GM21360 (cell line): ENCODE measurements around the gene ATP11A.
"Not testable (repeated sequence)": the region's sequence is repeated elsewhere in the genome, so short reads cannot be mapped to it uniquely, and the experiment has no call there.

Experiments
- ATAC-seq: cut with Tn5 transposase; IDR thresholded peaks from one replicate; pipeline ENCODE4 v1.9.1; 2021; ENCODE audit warnings: mild to moderate bottlenecking, moderate library complexity; ENCODE audit not compliant: unreplicated experiment

Gene ATP11A

GRCh38 chr13:112791663-112792440 lies 102.0 kb downstream of the ATP11A start:
- no peak for ATAC-seq

GRCh38 chr13:112792511-112792910 lies 102.7 kb downstream of the ATP11A start:
- no peak for ATAC-seq

GRCh38 chr13:112793545-112794445 lies 104.0 kb downstream of the ATP11A start:
- no peak for ATAC-seq

- ATAC-seq, result no peak
Observed at GRCh38 chr13:112795277-112795676, 105.4 kb downstream of the ATP11A start.

DNA sequence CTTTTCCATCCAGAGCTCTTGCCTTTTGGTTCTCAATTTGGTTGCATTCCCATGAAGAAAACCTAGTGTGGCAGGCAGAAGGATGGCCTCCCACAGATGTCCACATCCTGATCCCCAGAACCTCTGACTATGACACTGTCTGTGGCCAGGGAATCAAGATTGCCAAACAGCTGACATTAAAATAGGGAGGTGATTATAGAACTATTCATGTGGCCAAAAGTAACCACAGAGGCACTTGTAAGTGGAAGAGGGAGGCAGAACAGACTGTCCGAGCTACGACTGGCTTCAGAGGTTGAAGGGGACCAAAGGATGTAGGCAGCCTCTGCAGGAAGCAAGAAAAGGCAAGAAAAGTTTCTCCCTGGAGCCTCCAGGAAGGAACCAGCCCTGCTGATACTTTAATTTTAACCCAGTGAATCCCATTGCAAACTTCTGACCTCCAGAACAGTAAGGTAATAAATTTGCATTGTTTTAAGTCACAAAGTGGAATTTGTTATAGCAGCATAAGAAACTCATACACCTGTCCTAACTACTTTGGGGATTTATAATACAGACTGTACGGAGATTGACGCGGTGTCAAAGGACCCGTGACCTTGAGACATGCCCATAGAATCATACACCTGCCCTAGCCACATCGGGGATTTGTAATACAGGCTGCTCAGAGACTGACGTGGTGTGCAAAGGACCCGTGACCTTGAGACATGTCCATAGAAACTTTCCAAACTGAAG lies 106.5 kb downstream of the ATP11A start:
- no peak for ATAC-seq

- no peak for ATAC-seq
Observed at GRCh38 chr13:112799394-112799793, 109.6 kb downstream of the ATP11A start.

- ATAC-seq, result no peak
Observed at GRCh38 chr13:112800057-112800456, 110.2 kb downstream of the ATP11A start.

DNA sequence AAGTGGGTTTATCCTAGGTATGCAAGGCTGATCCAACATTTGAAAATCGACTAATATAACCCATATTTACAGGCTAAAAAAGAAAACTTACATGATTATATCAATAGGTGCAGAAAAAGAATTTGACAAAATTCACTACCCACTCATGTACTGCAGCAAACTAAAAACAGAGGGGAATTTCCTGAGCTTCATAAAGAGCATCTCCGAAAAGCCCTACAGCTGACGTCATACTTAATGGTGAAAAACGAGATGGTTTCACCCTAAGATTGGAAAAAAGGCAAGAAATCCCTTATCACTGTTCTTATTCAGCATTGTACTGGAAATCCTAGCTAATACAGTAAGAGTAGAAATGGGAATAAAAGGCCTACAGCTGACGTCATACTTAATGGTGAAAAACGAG lies 111.0 kb downstream of the ATP11A start:
- ATAC-seq, result not testable (repeated sequence)

- peak; percentile 34 for ATAC-seq
Observed at GRCh38 chr13:112802802-112803195, 113.0 kb downstream of the ATP11A start.

GRCh38 chr13:112803422-112803821 lies 113.6 kb downstream of the ATP11A start:
- ATAC-seq, result peak; percentile 64

GRCh38 chr13:112804374-112804773 lies 114.5 kb downstream of the ATP11A start:
- no peak for ATAC-seq

- ATAC-seq, result no peak
Observed at GRCh38 chr13:112806739-112807652, 117.2 kb downstream of the ATP11A start.

DNA sequence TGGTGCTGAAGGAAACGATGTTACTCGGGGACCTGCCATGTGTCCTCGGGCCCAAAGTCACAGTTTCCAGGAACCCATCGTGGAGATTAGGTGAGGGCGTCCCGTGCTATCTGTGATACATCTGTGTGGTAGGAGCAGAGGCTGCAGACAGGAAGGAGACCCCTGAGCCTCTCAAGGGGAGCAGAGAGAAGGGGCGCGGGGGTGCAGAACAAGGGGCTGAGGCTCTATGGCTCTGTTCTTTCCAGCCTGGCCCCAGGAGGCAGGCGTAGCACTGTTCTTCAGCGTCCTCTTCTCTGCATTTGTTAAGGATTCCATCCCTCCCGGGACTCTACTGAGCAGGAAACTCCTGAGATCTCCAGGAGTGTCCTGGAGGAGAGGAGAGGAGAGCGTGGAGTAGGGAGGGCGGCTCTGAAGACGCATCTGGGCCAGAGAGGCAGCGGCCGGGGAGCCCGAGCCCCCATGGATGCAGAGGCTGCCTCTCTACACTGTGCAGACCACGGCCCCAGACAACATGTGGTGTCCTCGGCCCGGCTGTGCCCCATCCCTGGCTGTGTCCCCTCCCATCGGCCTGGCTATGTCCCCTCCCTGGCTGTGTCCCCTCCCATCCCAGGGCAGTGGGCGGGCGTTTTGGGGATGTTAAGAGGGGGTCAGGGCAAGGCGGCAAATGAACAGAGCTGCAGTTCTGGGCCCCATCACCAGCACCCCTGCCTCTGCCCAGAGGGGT lies 118.0 kb downstream of the ATP11A start:
- ATAC-seq, result no peak

- no peak for ATAC-seq
Observed at GRCh38 chr13:112808377-112809140, 118.7 kb downstream of the ATP11A start.

DNA sequence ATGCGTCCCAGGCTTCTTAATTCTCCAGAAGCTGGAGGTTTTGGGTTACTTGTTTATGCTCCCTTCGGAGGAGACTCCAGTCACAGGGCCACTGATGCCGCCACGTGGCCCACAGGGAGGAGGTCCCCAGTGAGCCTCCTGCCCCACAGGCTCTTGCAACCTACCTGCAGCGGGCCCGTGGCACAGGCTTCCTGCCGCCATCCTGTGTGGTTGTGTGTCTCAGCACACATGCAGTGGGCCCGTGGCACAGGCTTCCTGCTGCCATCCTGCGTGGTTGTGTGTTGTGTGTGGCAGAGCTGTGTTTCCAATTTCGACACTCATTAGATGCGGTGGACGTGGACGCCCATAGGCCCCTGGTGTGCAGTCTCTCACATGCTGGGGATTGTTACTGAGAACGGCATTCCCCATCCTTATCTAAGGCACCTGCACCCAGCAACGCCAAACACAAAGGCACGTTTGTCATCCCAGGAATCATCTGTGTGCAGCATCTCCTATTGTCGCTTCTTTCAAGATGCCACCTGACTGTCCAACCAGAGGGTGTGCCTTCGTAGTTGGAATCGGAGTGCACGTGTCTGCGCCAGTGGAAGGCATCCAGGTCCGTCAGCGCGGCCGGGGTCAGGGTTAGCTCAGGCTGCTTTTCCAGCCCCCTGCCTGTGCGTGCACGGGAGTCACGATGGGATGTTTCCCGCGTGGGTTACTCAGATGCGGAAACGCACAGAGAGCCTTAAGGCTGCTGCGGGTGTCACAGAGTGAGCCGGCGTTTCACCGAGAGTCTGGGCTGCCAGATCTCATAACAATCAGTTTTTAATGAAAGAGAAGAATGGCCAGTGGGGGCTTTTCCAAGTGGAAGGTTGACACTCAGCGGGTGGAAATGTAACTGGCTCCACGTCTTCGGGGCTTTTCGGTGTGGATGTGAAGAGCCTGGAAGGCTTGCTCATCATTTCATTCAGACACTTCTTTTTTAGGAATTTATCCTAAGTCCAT lies 119.8 kb downstream of the ATP11A start:
- ATAC-seq, result no peak

DNA sequence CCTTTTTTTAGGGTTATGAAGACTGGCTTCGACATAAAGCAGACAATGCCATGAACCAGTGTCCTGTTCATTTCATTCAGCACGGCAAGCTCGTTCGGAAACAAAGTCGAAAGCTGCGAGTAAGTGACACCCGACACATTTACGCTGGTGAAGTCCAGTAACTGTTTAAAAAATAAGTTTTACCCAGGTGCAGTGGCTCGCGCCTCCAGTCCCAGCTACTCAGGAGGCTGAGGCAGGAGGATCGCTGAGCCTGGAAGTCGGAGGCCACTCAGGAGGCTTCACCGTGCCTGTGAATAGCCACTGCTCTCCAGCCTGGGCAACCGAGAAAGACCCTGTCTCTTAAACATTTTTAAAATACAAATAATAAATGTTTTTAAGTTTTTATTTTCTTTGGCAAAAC lies 120.8 kb downstream of the ATP11A start:
- no peak for ATAC-seq

DNA sequence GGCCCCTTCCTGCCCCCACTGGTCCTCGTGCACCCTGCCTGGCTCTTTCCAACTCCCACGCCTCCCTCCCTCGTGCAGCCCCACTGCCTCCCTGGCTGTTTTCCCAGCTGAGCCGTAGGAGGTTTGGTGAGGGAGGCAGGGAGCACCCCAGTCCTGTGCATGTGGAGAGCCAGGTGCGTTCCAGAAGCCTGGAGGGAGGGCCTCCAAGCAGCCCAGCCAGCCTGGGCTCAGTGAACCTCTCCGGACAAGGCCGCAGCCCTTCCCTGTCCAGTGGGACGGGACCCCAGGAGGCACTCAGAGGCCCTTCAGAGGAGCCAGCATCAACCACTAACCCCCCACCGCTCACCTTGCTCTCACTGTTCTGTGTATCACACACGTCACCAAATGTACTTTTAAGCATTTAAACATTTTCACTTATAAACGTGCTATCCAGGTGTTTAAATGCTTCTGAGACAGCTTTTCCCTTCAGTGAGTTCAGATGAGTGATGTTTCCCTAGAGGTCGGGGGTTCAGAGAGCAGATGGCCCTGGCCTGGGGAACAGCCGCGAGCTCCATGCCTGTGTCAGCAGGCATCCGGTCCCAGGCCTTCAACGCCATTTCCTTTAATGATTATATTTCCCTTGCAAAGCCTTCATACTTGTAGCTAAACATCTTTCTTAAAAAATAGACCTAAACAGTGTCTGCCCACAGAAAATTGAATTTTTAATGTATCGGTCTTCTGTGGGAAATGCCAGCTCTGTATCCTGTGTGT lies 122.6 kb downstream of the ATP11A start:
- no peak for ATAC-seq
